NOMO-1 (cell line): ENCODE data around the gene SH3TC2.

Experiments
- DNase-seq, 2 experiments: peaks; one replicate each; lab custom pipeline; 2025; ENCODE audit not compliant: unreplicated experiment in 2 of 2; lab: John Stamatoyannopoulos, UW

The SH3TC2 gene

DNA sequence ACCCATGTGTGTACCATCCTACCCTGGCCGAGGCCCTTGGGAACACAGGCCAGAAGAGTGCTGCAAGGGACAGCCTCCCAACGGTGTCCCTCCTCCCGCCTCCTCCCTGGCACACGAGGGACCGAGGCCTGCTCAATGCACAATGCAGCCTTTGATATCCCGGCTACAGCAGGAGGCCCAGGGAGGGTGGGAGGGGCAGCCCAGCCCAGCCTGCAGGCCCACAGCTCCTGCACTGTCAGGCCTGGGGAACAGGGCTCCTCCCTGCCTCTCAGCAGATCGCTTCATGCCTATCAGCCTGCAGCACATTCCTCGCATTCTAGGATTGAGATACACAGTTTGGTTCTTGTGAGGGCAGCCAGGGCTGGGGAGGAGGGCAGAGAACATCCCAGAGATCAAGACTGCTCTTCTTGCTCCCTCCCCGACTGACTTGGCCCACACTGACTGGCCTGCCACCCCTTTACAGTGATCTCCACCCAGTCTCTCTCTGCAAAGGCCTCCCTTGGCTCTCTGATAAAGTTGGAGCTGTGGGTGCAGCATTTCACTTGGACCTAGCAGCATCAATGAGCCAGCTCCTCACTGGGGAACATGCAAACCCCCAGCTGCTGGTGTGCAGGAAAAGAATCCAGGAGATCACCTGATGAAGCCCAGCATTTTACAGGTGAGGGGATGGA, at the start of gene SH3TC2:
Gene SH3TC2, minus strand, starts transcription at position 46 of the 671 bp plus-strand sequence. Its CDS starts 40 bp downstream, at position 6.
- no peak for DNase-seq

DNA sequence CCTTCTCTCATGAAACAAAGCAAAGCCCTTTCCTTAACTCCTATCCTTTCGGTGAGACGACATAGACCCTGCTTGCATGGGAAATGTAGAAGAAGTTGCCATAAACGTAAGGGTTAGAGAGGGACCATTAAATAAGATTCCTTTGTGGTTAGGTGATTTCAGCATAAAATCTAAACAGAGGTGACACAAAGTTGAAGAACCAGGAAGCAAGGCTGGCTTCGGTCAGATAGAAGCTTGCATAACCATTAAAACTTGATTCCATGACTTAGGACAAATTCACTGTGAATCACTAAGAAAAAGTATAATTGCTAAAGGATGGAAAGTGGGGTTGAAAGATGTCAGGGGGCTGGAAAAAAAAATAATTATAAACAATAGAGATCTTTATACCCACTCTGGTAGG, 47.5 kb upstream of the SH3TC2 start:
- DNase-seq = peak in 1 of 2 experiments; percentile 4

DNA sequence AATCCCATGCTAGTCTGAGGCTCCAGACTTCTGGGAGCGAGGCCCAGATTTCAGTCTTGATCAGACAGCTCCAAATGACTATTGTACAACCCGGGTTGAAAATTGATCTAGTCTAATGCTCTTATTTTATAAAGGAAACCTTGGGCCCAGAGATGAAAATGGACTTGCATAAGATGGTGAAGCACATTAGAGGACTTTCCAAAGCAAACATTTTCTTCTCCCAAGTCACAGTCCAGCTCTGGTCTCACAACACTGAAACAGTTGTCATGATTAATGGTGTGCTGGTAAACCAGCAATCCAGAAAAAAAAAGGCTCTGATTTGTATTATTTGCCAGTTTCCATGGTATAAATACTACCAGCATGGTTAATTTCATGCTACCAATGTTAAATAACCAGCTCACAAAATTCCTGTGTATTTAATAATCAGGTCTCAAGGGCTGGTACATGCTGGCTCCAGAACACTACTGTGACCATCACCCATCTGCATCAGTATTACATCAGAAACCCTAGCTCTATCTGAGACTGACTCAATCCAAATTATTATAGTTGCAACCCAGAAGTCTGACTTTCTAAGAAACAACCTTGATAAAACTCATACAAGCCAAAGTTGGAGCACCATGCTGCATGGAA, 45.9 kb upstream of the SH3TC2 start:
- DNase-seq = no peak

GRCh38 chr5:149100331-149100730, 37.5 kb upstream of the SH3TC2 start:
- DNase-seq = no peak

DNA sequence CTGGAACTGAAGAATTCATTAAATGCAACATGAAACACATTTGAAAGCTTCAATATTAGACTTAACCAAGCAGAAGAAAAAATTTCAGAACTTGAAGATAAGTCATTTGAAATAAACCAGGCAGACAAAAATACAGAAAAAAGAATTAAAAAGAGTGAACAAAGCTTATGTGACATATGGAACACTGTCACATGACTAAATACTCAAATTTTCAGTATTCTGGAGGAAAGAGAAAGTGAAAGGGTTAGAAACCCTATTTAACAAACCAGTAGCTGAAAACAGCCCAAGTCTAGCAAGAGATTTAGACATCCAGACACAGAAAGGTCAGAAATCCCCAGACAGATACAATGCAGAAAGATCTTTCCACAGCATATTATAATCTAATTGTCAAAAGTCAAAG, 37.1 kb upstream of the SH3TC2 start:
- no peak for DNase-seq

GRCh38 chr5:149094996-149095395, 32.1 kb upstream of the SH3TC2 start:
- DNase-seq = no peak

- DNase-seq = no peak
These were observed 30.8 kb upstream of the SH3TC2 start for GRCh38 chr5:149093625-149094024.

DNA sequence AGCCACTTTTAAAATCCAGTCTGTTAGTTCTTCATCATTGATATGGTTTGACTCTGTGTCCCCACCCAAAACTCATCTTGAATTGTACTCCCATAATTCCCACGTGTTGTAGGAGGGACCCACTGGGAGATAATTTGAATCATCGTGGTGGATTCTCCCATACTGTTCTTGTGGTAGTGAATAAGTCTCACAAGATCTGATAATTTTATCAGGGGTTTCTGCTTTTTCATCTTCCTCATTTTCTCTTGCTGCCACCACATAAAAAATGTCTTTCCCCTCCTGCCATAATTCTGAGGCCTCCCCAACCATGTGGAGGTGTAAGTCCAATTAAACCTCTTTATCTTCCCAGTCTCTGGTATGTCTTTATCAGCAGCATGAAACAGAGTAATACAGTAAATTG, 26.9 kb upstream of the SH3TC2 start:
- DNase-seq = peak in 1 of 2 experiments; percentile 8

- no peak for DNase-seq
These were observed 25.8 kb upstream of the SH3TC2 start for GRCh38 chr5:149088686-149089085.

GRCh38 chr5:149083846-149084245, 21.0 kb upstream of the SH3TC2 start:
- no peak for DNase-seq

- no peak for DNase-seq
These were observed 19.4 kb upstream of the SH3TC2 start for GRCh38 chr5:149082271-149082670.

DNA sequence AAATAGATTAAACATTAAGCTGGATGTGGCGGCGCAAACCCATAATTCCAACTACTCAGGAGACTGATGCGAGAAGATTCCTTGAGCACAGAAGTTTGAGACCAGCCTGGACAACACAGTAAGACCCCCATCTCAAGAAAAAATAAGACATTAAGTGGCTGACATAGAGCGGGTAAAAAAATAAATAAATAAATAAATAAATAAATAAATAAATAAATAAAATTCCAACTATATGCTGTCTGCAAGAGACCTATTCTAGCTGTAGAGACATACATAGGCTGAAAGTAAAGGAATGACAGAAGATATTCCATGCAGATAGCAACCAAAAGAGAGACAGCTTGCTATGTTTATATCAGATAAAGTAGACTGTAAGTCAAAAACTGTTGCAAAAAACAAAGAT, 17.4 kb upstream of the SH3TC2 start:
- DNase-seq = no peak

DNA sequence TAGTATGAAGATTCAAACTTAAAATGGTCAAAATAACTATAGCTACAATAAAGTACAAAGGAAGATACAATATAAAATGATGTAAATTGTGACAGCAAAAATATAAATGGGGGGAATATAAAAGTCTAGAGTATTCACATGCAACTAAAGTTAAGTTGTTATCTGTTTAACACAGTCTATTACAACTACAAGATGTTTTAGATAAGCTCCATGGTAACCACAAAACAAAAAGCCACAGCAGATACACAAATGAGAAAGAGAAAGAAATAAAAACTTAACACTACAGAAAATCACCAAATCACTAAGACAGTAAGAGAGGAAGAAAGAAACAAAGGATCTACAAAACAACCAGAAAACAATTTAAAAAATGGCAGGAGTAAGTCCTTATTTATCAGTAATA, 17.0 kb upstream of the SH3TC2 start:
- DNase-seq = no peak

GRCh38 chr5:149074071-149074470, 11.2 kb upstream of the SH3TC2 start:
- peak; percentile 26 for DNase-seq

DNA sequence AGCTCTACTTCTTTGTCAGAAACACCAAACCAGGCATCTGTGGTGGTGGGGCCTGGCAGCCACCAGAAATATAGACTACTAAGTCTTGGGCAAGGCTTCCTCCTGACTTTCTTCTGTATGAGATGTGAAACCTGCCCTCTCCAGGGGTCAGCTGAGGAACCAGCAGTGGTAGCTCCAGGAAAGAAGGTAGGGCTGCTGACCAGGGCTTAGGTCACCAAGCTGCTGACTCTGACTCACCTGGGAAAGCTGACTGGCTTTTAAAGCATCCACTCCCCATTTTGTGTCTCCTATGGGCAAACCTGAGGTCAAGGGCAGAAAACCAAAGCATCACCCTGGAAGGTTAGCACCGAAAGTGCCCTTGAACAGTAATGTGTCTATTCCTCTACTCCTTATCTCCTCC, 10.4 kb upstream of the SH3TC2 start:
- DNase-seq = no peak

DNA sequence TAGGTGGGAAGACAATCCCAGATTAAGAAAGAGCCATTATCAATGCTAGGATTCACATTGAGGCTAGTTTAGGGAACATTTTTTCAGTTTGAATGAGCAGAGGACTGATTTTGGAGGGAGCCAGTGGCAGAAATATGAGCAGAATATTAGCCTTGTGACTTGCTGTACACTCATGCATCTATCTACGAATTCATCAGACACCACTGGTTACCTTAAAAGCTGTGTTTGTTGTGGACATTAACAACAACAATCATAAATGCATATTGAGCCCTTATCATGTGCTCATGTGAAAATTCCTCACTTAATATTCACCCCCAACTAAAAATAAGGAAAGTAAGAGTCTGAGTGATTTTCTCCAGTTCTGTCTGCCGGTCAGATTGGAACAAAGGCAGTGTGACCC, 9.9 kb upstream of the SH3TC2 start:
- no peak for DNase-seq

DNA sequence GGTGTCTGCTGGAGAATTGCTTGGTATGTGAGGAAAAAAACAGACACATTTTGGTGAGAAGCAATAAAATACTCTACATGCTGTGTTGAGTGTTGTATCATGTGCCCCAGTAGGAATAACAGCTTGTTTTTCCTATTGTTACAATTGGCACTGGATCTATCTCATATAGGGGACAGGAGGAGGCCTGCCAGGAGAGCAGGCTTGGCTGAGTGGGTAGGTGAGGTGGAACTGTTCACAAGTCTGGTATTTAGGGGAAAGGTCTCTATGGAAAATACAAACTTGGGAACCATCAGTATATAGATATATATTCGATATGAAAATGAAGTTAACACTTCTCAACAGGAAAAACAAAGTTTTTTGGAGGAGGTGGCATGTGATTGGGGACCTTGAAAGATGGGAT, 9.5 kb upstream of the SH3TC2 start:
- DNase-seq = no peak

DNA sequence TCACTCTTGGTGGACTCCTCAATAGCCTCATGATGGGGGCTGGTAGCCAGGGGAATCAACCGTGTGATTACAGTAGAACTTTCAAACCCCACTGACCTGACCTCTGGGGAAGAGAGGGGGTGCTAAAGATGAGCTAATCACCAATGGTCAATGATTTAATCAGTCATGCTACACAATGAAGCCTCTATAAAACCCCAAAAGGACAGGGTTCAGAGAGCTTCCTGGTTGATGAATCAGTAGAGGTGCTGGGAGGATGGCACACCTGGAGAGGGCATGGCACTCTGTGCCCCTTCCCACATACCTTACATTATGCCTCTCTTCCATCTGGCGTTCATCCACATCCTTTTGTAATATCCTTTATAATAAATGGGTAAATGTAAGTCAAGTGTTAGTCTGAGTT, 8.9 kb upstream of the SH3TC2 start:
- DNase-seq = no peak

GRCh38 chr5:149071216-149071615, 8.4 kb upstream of the SH3TC2 start:
- no peak for DNase-seq

GRCh38 chr5:149069711-149070110, 6.8 kb upstream of the SH3TC2 start:
- no peak for DNase-seq

GRCh38 chr5:149063896-149064478, 1.1 kb upstream of the SH3TC2 start:
- DNase-seq = no peak

GRCh38 chr5:149062371-149063016, 368 bp downstream of the SH3TC2 start:
- DNase-seq = peak; percentile 73 to 81
